SJSA1 (cell line): ENCODE measurements around the gene IGFN1. TPM values are rescaled to one million over a fixed set of nuclear protein-coding genes. Genes with fewer than 3 reads are reported as not detected.

ENCODE experiments used
- total RNA-seq: library from RNA; depleted of rRNA; stranded (reverse); fragments of >200 nt; shearing (Covaris generic); gene quantifications from 2 replicates; pipeline ENCODE4 v1.2.3, GENCODE V29; 2014; rRNA removed

The IGFN1 gene
- total RNA-seq, 1 experiment from 2014 or later = 0.03 TPM

Other genes with a start within 250 kb of the IGFN1 start
- gene KIF21B, start 167.1 kb upstream of the IGFN1 start, total RNA-seq = 1.1 and 1.7 TPM in 2 replicates
- gene CACNA1S, start 78.4 kb upstream of the IGFN1 start, total RNA-seq = not detected in 2 replicates
- gene ASCL5, start 63.6 kb upstream of the IGFN1 start, total RNA-seq = not detected in 2 replicates
- gene TMEM9, start 36.4 kb upstream of the IGFN1 start, total RNA-seq = 84.3 and 110 TPM in 2 replicates
- not detected in 2 replicates for gene PKP1, start 92.7 kb downstream of the IGFN1 start, total RNA-seq
- not detected in 2 replicates for gene TNNT2, start 186.9 kb downstream of the IGFN1 start, total RNA-seq
- gene LAD1, start 208.5 kb downstream of the IGFN1 start, total RNA-seq = not detected in 2 replicates
- gene TNNI1, start 230.9 kb downstream of the IGFN1 start, total RNA-seq = not detected in 2 replicates